Measurements from ENCODE around the gene SALL1.

The SALL1 gene

GRCh38 chr16:51156807-51157200 is 5.7 kb upstream of the SALL1 start:
- no peak for DNase-seq (ENCODE audit: low read depth)

- no peak for DNase-seq (ENCODE audit: low read depth)
Measured at GRCh38 chr16:51155820-51156806, 5.0 kb upstream of the SALL1 start.

DNA sequence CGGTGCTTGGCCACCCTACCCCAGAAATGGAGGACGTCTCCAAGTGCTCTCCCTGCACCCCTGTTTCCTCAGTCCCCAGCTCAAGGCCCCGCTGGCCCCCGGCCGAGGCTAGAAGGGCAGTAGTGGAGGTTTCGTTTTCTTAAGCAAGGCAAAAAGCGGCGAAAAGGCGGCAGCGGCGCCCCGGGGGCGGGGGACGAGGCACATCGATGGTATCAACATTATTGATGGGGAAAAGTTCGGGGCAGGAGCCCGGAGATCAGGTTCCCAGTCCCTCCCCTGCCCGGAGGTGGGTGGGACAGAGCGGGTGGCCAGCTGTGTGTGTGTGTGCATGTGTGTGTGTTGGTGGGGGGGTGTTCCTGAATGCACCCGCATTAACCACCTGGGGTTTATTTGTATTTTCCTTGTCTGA is 4.1 kb upstream of the SALL1 start:
- no peak for DNase-seq (ENCODE audit: low read depth)

- DNase-seq (ENCODE audit: low read depth), result no peak
Measured at GRCh38 chr16:51154271-51155171, 3.5 kb upstream of the SALL1 start.

GRCh38 chr16:51153577-51154031 is 2.5 kb upstream of the SALL1 start:
- DNase-seq (ENCODE audit: low read depth), result no peak

GRCh38 chr16:51152691-51153576 is 1.9 kb upstream of the SALL1 start:
- no peak for DNase-seq (ENCODE audit: low read depth)

DNA sequence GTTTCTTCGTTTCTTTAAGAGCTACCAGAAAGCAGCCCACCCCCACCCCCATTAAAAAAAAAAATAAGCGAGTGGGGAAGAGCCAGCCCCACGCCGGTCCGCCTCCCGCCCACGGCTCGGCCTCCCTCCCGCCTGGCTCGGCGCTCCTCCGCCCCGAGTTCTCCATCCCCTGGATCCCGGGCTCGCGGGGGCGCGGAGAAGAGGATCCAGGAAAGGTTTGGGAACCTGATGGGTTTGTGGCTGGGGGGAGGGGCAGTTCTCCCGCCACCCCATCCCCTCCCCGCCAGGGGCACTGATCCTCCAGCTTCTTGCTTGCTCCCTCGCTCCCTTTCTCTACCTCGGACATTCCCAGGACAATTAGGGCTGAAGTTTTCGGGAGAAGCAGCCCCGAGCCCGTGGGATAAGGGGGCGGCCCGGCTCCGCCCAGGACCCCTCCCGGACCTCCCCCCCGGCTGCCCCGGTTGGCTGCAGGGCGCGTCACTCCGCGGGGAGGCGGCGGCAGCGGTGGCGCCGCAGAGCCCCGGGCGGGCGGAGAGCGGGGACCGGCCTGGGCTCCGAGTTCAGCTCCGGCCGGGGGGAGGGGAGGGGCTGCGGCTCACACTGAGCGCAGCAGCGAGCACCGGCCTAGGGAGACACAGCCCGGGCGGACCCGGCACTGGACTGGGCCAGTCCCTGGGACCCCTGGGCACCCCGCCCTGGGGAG is 1.0 kb upstream of the SALL1 start:
- DNase-seq (ENCODE audit: low read depth), result no peak

GRCh38 chr16:51151435-51151960 is 428 bp upstream of the SALL1 start:
- DNase-seq (ENCODE audit: low read depth), result no peak

GRCh38 chr16:51150165-51150887 is 744 bp downstream of the SALL1 start:
- no peak for DNase-seq (ENCODE audit: low read depth)

DNA sequence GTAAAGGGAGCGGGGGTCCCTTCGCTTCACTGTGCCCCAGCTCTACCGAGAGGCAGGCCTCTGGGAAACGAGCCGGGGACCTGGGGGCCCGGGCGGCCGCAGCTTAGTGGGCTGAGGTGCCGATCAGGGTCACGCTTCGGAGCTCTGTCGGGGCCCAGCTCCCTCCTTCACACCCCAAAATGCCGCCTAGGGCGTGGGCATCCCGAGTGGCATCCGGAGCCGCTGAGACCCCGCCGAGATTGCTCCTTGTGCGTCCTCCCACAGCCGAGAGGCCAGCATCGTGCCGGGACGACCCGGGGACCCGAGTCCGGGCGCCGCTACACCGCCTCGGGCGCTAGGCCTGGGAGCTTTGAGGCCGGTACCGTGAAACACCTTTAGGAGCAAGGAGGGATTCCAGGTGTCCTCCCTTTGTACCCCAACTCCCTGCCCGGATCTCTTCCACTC is 1.3 kb downstream of the SALL1 start:
- DNase-seq (ENCODE audit: low read depth), result no peak

DNA sequence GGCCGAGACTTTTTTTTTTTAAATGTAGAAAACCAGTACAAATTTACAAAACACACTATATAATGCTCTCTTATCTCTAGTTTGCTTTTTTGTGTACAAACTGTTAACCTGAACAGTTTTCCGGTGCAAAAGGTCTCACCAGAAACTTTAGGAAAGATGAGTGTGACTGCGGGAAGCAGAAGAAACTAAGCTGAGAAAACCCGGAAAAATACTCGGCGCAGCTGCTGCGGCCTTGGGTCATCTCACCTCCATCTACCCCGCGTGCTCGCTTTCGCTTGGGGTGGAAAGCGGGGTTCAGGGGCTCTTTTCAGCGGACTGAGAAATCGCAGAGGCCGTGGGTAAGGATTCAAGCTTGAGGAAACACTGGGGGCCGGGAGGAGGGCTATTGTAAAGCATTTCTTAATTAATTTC is 1.8 kb downstream of the SALL1 start:
- no peak for DNase-seq (ENCODE audit: low read depth)

GRCh38 chr16:51148678-51149228 is 2.3 kb downstream of the SALL1 start:
- DNase-seq (ENCODE audit: low read depth), result no peak

DNA sequence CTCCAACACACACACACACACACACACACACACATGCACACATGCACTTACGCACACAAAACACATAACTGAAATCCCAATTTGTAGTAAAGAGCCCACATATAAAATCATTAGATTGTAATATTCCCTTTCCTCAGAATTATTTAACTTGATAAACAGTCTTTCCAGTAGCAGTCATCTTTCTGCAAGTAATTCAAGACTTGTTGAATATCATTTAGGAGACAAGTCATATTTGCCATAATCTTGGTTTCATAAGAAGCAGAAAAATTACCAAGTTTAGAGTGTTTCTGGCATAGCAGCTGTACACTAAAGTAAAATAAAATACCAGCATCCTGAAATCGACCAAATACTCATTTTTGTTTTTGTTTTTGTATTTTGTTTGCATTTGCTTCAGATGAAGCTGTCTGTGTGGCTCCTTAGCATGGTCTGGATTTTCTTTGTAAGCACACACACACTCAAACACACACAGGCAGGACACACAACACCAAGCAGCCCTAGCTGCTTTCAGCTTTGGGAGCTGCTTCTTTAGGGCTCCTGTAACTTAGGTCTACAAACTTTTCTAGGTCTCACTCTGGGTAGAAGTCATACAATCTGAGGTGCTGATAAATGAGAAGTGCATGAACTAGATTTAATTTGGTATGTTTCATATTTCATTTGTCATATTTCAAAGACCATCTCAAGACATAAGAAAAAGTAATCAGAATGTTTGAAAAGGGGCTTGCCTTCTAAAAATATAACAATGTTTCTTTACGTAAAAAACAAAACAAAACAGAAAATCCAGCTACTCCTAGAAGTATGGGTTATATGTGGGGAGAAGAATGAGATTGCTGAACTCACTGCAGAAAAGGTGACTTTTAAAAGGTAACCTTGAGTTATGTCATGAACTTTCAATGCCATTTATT is 3.0 kb downstream of the SALL1 start:
- DNase-seq (ENCODE audit: low read depth), result no peak

DNA sequence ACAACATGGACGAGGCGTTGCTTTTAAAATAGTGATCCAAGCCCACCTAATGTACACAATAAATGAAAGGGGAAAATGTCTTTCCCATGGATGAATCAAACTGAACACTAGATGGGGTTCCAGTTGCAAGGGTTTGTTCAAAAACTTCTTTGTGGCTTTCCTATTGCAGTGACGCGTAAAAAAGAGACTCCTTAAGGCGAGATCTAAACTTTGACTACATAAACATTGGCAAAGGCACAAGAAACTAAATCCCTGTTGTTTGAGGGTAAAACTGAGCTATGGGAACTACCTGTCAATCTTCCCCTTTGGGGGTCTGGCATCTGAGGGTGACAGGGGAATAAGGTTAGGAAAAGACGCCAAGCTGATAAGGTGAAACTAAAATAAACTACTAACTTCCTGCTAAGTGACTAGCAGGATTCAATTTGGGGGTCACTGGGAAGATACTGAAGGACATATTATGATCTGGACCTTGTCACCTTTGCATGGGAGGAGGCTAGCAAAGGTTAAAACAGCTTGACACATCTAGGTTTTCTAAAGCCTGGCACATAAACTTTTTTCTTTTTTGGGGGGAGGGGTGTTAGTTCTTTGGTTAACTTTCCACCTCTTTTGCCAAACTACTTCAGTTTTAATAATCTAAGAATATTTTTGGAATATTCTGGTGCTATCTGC is 4.7 kb downstream of the SALL1 start:
- DNase-seq (ENCODE audit: low read depth), result no peak

DNA sequence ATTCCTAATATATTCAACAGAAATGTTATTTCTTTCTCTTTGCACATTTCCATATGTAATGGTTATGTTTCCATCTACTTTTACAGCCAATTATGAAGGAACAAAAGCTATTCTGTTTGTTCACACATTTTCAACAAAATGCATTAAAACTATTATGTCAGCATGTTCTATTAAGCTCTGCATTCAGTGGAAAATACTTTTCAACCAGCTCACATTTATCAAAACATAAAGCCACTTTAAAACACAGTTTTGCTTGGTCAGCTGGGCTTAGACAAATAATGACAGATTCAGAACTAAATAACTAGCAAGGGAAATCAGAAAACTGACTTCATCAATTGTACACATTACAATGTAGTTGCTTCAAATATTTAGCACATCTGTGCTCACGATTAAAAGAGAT is 6.9 kb downstream of the SALL1 start:
- no peak for DNase-seq (ENCODE audit: low read depth)

- no peak for DNase-seq (ENCODE audit: low read depth)
Measured at GRCh38 chr16:51143196-51143977, 7.7 kb downstream of the SALL1 start.

- DNase-seq (ENCODE audit: low read depth), result no peak
Measured at GRCh38 chr16:51141541-51141940, 9.5 kb downstream of the SALL1 start.
